Activated CD4-positive, CD25-positive, alpha-beta regulatory T cell treated with anti-CD3 and anti-CD28 coated beads, Interleukin-2, amount 50 U/mL, for 16 hours (primary cell): Measurements from ENCODE around the gene ISG20L2.
A peak's percentile ranks its signal among the peaks of the same experiment; 100 is the strongest.

Source experiments
- DNase-seq: peaks from one replicate; pipeline ENCODE4 v3.0.0-alpha.2; 2020; ENCODE audit warnings: low read depth, low spot score

Gene ISG20L2

GRCh38 chr1:156689953-156690674, 38.5 kb downstream of the ISG20L2 start:
- DNase-seq = no peak

GRCh38 chr1:156689035-156689952, 39.3 kb downstream of the ISG20L2 start:
- DNase-seq = peak; percentile 44

- DNase-seq = no peak
These were observed 44.3 kb downstream of the ISG20L2 start for GRCh38 chr1:156684227-156684782.

- DNase-seq = no peak
These were observed 46.2 kb downstream of the ISG20L2 start for GRCh38 chr1:156682166-156682890.

- no peak for DNase-seq
These were observed 47.2 kb downstream of the ISG20L2 start for GRCh38 chr1:156681196-156681960.

- no peak for DNase-seq
These were observed 48.5 kb downstream of the ISG20L2 start for GRCh38 chr1:156680056-156680455.

- DNase-seq = no peak
These were observed 50.7 kb downstream of the ISG20L2 start for GRCh38 chr1:156677616-156678596.

GRCh38 chr1:156676820-156677615, 51.5 kb downstream of the ISG20L2 start, which contains the start of gene NES:
Gene NES (minus strand): TSS chr1:156677407. CDS start chr1:156677264, 143 bp downstream.
- DNase-seq = no peak

- DNase-seq = no peak
These were observed 52.3 kb downstream of the ISG20L2 start for GRCh38 chr1:156676114-156676819.

GRCh38 chr1:156675210-156676113, 53.1 kb downstream of the ISG20L2 start:
- no peak for DNase-seq

GRCh38 chr1:156673387-156674121, 55.0 kb downstream of the ISG20L2 start:
- DNase-seq = no peak
